ENCODE measurements around the gene SFMBT1. TPM values are rescaled to one million over a fixed set of nuclear protein-coding genes. Genes with fewer than 3 reads are reported as not detected.
A peak's percentile ranks its signal among the peaks of the same experiment; 100 is the strongest.

The SFMBT1 gene
- polyA plus RNA-seq, 1 experiment, result 2.0 TPM

DNA sequence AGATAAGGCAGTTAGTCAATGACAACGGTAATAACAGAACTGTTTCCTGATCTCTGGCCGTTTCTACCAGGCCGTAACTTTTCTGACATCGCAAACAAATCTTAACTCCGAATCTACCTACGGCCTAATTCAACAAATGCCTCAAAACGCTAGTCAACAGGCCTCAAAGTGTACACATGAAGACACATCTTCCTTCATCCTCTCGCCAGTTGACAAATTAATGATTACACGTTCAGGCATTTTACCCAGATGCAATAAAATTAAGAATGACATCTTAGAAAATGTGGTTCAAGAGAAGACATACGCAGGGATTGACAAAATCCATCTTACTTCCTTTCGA lies 1.5 kb downstream of the SFMBT1 start:
- Histone ChIP-seq H3K27me3 (ENCODE audit: control insufficient read depth, insufficient read depth, low read length) (peaks cover 7% of the 10 kb centered on the region), H3K4me3 (ENCODE audit: low read depth, low read length) (peak overlapping the region; percentile 67), H3K9me3 (ENCODE audit: control insufficient read depth, insufficient read depth, low read length) (no peaks in the 10 kb centered on the region; the same call in 1 of the 2 replicates), H3K27ac (ENCODE audit: low read depth, low read length) (no peak overlapping the region)
- TF ChIP-seq, protein P1, sequence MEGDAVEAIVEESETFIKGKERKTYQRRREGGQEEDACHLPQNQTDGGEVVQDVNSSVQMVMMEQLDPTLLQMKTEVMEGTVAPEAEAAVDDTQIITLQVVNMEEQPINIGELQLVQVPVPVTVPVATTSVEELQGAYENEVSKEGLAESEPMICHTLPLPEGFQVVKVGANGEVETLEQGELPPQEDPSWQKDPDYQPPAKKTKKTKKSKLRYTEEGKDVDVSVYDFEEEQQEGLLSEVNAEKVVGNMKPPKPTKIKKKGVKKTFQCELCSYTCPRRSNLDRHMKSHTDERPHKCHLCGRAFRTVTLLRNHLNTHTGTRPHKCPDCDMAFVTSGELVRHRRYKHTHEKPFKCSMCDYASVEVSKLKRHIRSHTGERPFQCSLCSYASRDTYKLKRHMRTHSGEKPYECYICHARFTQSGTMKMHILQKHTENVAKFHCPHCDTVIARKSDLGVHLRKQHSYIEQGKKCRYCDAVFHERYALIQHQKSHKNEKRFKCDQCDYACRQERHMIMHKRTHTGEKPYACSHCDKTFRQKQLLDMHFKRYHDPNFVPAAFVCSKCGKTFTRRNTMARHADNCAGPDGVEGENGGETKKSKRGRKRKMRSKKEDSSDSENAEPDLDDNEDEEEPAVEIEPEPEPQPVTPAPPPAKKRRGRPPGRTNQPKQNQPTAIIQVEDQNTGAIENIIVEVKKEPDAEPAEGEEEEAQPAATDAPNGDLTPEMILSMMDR (IDR thresholded peaks at IDR 0.05; ENCODE audit: low read depth, low read length), result no peak
- DNase-seq (ENCODE audit: low read depth, low spot score), result no peak
- ChIA-PET CTCF (interaction anchor here (0.9 kb wide), 1 partner anchor 70 kb away, joined by 3 read pairs; no protein-coding TSS in a partner anchor), POLR2A (no interaction called here)

DNA sequence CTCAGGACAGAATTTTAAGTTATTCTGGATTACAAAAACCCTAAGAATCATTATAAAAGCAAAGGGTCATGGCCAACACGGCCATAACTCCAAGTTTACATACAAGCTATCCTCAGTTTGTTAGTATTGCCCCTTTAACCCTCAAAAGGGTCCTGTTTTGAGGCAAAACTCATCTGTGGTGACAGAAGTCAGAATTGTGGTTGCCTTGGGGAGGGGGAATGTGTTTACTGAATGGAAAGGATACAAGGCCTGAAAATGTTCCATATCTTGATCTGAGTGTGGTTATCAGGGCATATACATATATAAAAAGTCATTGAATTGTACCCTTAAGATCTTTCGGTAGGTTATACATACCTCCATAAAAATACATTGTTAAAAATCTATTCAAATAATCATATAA lies 2.1 kb downstream of the SFMBT1 start:
- ChIA-PET POLR2A (no interaction called here), CTCF (interaction anchor here (0.9 kb wide), 1 partner anchor 71 kb away, joined by 3 read pairs; no protein-coding TSS in a partner anchor)
- no peak for DNase-seq (ENCODE audit: low read depth, low spot score)
- TF ChIP-seq, protein P1 (IDR thresholded peaks at IDR 0.05; ENCODE audit: low read depth, low read length), result no peak
- Histone ChIP-seq H3K27me3 (ENCODE audit: control insufficient read depth, insufficient read depth, low read length) (peaks cover 7% of the 10 kb centered on the region), H3K4me3 (ENCODE audit: low read depth, low read length) (no peak overlapping the region), H3K9me3 (ENCODE audit: control insufficient read depth, insufficient read depth, low read length) (no peaks in the 10 kb centered on the region; the same call in 1 of the 2 replicates), H3K27ac (ENCODE audit: low read depth, low read length) (no peak overlapping the region)

DNA sequence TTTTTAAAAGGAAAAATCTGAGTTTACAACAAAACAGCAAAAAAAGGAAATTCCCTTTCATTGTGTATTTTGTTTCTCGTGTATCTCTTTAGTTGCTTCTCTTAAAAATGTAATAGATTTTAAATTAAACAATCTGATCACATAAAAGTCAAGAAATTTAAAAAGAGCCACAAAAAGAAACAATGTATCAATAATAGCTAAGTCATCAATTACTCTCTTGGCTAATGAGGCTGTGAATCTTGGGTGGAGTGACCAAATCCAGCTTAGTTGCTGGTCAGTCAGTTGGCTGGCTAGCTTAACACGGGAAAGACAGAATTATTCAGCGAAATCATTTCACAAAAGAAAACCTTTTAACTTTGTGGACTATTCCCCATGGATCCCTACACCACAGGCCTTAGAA lies 3.2 kb downstream of the SFMBT1 start:
- no peak overlapping the region for H3K27ac ChIP-seq (ENCODE audit: low read depth, low read length)
- DNase-seq (ENCODE audit: low read depth, low spot score), result no peak
- H3K27me3 ChIP-seq (ENCODE audit: control insufficient read depth, insufficient read depth, low read length), result peaks cover 7% of the 10 kb centered on the region
- no peaks in the 10 kb centered on the region; the same call in 1 of the 2 replicates for H3K9me3 ChIP-seq (ENCODE audit: control insufficient read depth, insufficient read depth, low read length)
- ChIA-PET POLR2A (no interaction called here), CTCF (interaction anchor here (0.6 kb wide), 1 partner anchor 12 kb away, joined by 3 read pairs; no protein-coding TSS in a partner anchor)
- H3K4me3 ChIP-seq (ENCODE audit: low read depth, low read length), result no peak overlapping the region
- TF ChIP-seq, protein P1 (IDR thresholded peaks at IDR 0.05; ENCODE audit: low read depth, low read length), result no peak

DNA sequence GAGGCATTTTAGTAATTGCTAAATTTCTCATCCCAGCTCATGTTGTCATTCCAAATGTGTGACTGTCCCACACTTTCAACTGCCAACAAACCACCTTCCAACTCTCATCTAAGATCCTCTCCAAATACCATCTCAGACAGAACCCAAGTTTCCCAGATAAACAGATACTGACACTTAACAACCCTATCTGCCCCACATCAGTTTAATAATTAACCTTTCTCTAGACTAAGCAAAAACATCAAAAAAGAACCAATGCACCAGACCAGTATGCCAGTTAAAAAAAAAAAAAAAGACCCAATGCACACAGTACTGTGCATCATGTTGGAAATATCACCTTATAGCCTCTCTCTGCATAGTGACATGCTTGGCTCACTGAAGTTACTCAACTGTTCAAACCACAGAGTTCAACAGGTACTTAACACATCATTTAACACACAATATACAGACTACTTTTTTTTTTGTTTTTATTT lies 5.5 kb downstream of the SFMBT1 start:
- DNase-seq (ENCODE audit: low read depth, low spot score), result no peak
- no peaks in the 10 kb centered on the region for H3K9me3 ChIP-seq (ENCODE audit: control insufficient read depth, insufficient read depth, low read length)
- no peaks in the 10 kb centered on the region for H3K27me3 ChIP-seq (ENCODE audit: control insufficient read depth, insufficient read depth, low read length)
- ChIA-PET CTCF (interaction anchor here (0.6 kb wide), 1 partner anchor 102 kb away, joined by 3 read pairs; no protein-coding TSS in a partner anchor), POLR2A (no interaction called here)
- H3K4me3 ChIP-seq (ENCODE audit: low read depth, low read length), result no peak overlapping the region
- TF ChIP-seq, protein P1 (IDR thresholded peaks at IDR 0.05; ENCODE audit: low read depth, low read length), result no peak
- H3K27ac ChIP-seq (ENCODE audit: low read depth, low read length), result no peak overlapping the region

DNA sequence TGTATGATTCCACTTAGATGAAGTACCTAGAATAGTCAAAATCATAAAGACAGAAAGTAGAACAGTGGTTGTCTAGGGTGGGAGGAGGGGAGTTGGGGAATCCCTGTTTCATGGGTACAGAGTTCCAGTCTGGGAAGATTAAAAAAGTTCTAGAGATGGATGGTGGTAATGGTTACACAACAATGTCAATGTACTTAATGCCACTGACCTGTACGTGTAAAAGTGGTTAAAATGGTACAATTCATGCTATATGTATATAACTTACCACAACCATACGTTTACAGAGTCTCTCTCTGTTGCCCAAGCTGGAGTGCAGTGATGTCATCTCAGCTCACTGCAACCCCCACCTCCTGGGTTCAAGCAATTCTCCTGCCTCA lies 6.5 kb downstream of the SFMBT1 start:
- TF ChIP-seq, protein P1 (IDR thresholded peaks at IDR 0.05; ENCODE audit: low read depth, low read length), result no peak
- ChIA-PET CTCF (no interaction called here), POLR2A (no interaction called here)
- Histone ChIP-seq H3K27me3 (ENCODE audit: control insufficient read depth, insufficient read depth, low read length) (no peaks in the 10 kb centered on the region), H3K9me3 (ENCODE audit: control insufficient read depth, insufficient read depth, low read length) (no peaks in the 10 kb centered on the region), H3K27ac (ENCODE audit: low read depth, low read length) (no peak overlapping the region), H3K4me3 (ENCODE audit: low read depth, low read length) (no peak overlapping the region)
- no peak for DNase-seq (ENCODE audit: low read depth, low spot score)
